Urinary bladder (tissue), 4 donors: Measurements from ENCODE around the gene PPARD. TPM values are rescaled to one million over a fixed set of nuclear protein-coding genes. Genes with fewer than 3 reads are reported as not detected.

Experiments
- DNase-seq: peaks from one replicate; pipeline ENCODE4 v3.0.0-alpha.2; 2015; ENCODE audit errors: extremely low spot score
- H3K27ac ChIP-seq: one replicate; pipeline ENCODE4 v1.5.1; 2013; ENCODE audit warnings: low read depth, mild to moderate bottlenecking, moderate library complexity
- H3K36me3 ChIP-seq: one replicate; pipeline ENCODE4 v1.6.1; 2013; ENCODE audit warnings: mild to moderate bottlenecking, moderate library complexity; ENCODE audit not compliant: insufficient read depth
- H3K4me1 ChIP-seq: one replicate; pipeline ENCODE4 v1.6.1; 2013; ENCODE audit warnings: mild to moderate bottlenecking, moderate library complexity; ENCODE audit not compliant: insufficient read depth
- H3K4me3 ChIP-seq: one replicate; pipeline ENCODE4 v1.5.1; 2013; ENCODE audit warnings: low read depth, low read length
- WGBS: extraction: QIAGEN DNeasy Blood & Tissue Kit; methylation state at CpG from one replicate; pipeline ENCODE4 v1.1.7; 2013; 5-methylcytosine and 5-hydroxymethylcytosine counted together
- polyA plus RNA-seq: library from polyadenylated mRNA; stranded (reverse); fragments of 200-250 nt; gene quantifications from one replicate; pipeline ENCODE4 v1.2.3, GENCODE V29; 2013
- total RNA-seq: library from RNA; depleted of rRNA; stranded (reverse); fragments of >200 nt; gene quantifications from one replicate; pipeline ENCODE4 v1.2.3, GENCODE V29; 2014
- donor health status: healthy with polysubstance abuse.
- donor health status: healthy.

The PPARD gene
- total and polyA plus RNA-seq, 2 donors: 5.8 to 30.1 TPM

GRCh38 chr6:35356391-35356790, 14.0 kb downstream of the PPARD start:
- WGBS: 89% methylated on average over 1 of the region's 1 CpG
- Histone ChIP-seq H3K4me1 (no peaks in the 10 kb centered on the region), H3K36me3 (peaks cover 1% of the 10 kb centered on the region), H3K4me3 (no peak overlapping the region), H3K27ac (no peak overlapping the region)
- DNase-seq: no peak

GRCh38 chr6:35357677-35358076, 15.3 kb downstream of the PPARD start:
- H3K4me1 ChIP-seq: no peaks in the 10 kb centered on the region
- no peak for DNase-seq
- H3K27ac ChIP-seq: no peak overlapping the region
- no peak overlapping the region for H3K4me3 ChIP-seq
- H3K36me3 ChIP-seq: peaks cover 1% of the 10 kb centered on the region
- WGBS: 68% methylated on average over 4 of the region's 4 CpGs

- H3K27ac ChIP-seq: no peak overlapping the region
- WGBS: 34% methylated on average over 3 of the region's 3 CpGs
- no peaks in the 10 kb centered on the region for H3K4me1 ChIP-seq
Observed at GRCh38 chr6:35358086-35358485, 15.7 kb downstream of the PPARD start.

GRCh38 chr6:35359346-35359743, 17.0 kb downstream of the PPARD start:
- no peaks in the 10 kb centered on the region for H3K36me3 ChIP-seq
- 91% methylated on average over 5 of the region's 5 CpGs for WGBS
- no peak overlapping the region for H3K27ac ChIP-seq
- no peaks in the 10 kb centered on the region for H3K4me1 ChIP-seq
- DNase-seq: no peak
- no peak overlapping the region for H3K4me3 ChIP-seq

More at GRCh38 chr6:35358086-35358485, 15.7 kb downstream of the PPARD start:
- Histone ChIP-seq H3K4me3 (no peak overlapping the region), H3K36me3 (no peaks in the 10 kb centered on the region)
- DNase-seq: no peak

- H3K27ac ChIP-seq: no peak overlapping the region
- DNase-seq: no peak
- H3K36me3 ChIP-seq: no peaks in the 10 kb centered on the region
- 29% methylated on average over 2 of the region's 2 CpGs for WGBS
- H3K4me1 ChIP-seq: no peaks in the 10 kb centered on the region
- no peak overlapping the region for H3K4me3 ChIP-seq
Observed at GRCh38 chr6:35359744-35360348, 17.5 kb downstream of the PPARD start.

GRCh38 chr6:35360349-35361138, 18.2 kb downstream of the PPARD start:
- H3K27ac ChIP-seq: no peak overlapping the region
- no peak for DNase-seq
- no peaks in the 10 kb centered on the region for H3K4me1 ChIP-seq
- H3K36me3 ChIP-seq: no peaks in the 10 kb centered on the region
- no peak overlapping the region for H3K4me3 ChIP-seq
- WGBS: 67% methylated on average over 8 of the region's 8 CpGs

- DNase-seq: no peak
- no peaks in the 10 kb centered on the region for H3K4me1 ChIP-seq
- 94% methylated on average over 2 of the region's 2 CpGs for WGBS
- no peak overlapping the region for H3K4me3 ChIP-seq
- no peaks in the 10 kb centered on the region for H3K36me3 ChIP-seq
- no peak overlapping the region for H3K27ac ChIP-seq
Observed at GRCh38 chr6:35362200-35362599, 19.8 kb downstream of the PPARD start.

- no peak for DNase-seq
- Histone ChIP-seq H3K36me3 (no peaks in the 10 kb centered on the region), H3K27ac (no peak overlapping the region), H3K4me3 (no peak overlapping the region), H3K4me1 (no peaks in the 10 kb centered on the region)
- 76% methylated on average over 10 of the region's 10 CpGs for WGBS
Observed at GRCh38 chr6:35363293-35363750, 21.0 kb downstream of the PPARD start.

GRCh38 chr6:35365594-35366203, 23.3 kb downstream of the PPARD start:
- Histone ChIP-seq H3K4me1 (no peaks in the 10 kb centered on the region), H3K36me3 (no peaks in the 10 kb centered on the region), H3K27ac (no peak overlapping the region), H3K4me3 (no peak overlapping the region)
- no peak for DNase-seq
- WGBS: 96% methylated on average over 6 of the region's 6 CpGs

GRCh38 chr6:35366204-35366596, 23.8 kb downstream of the PPARD start:
- H3K4me1 ChIP-seq: no peaks in the 10 kb centered on the region
- no peaks in the 10 kb centered on the region for H3K36me3 ChIP-seq
- no peak overlapping the region for H3K27ac ChIP-seq
- no peak overlapping the region for H3K4me3 ChIP-seq
- no peak for DNase-seq

GRCh38 chr6:35367646-35368037, 25.3 kb downstream of the PPARD start:
- DNase-seq: no peak
- no peak overlapping the region for H3K4me3 ChIP-seq
- H3K36me3 ChIP-seq: no peaks in the 10 kb centered on the region
- 87% methylated on average over 5 of the region's 5 CpGs for WGBS
- no peaks in the 10 kb centered on the region for H3K4me1 ChIP-seq
- H3K27ac ChIP-seq: no peak overlapping the region

- no peak overlapping the region for H3K27ac ChIP-seq
- 87% methylated on average over 2 of the region's 2 CpGs for WGBS
- DNase-seq: no peak
- no peaks in the 10 kb centered on the region for H3K4me1 ChIP-seq
- H3K36me3 ChIP-seq: no peaks in the 10 kb centered on the region
- no peak overlapping the region for H3K4me3 ChIP-seq
Observed at GRCh38 chr6:35368038-35368887, 25.9 kb downstream of the PPARD start.

GRCh38 chr6:35370124-35370741, 27.9 kb downstream of the PPARD start:
- Histone ChIP-seq H3K4me3 (no peak overlapping the region), H3K36me3 (no peaks in the 10 kb centered on the region), H3K4me1 (no peaks in the 10 kb centered on the region), H3K27ac (no peak overlapping the region)
- whole genome bisulfite sequencing: 64% methylated on average over 8 of the region's 8 CpGs
- no peak for DNase-seq
